GM19324 (cell line): ENCODE data around the gene NSF.
"Not testable (repeated sequence)": the region's sequence is repeated elsewhere in the genome, so short reads cannot be mapped to it uniquely, and the experiment has no call there.

Source experiments
- ATAC-seq: cut with Tn5 transposase; IDR thresholded peaks from one replicate; pipeline ENCODE4 v1.9.1; 2021; ENCODE audit warnings: mild to moderate bottlenecking, moderate library complexity; ENCODE audit not compliant: unreplicated experiment, low FRiP score

The NSF gene

GRCh38 chr17:46696522-46696921, 106.1 kb downstream of the NSF start:
- not testable (repeated sequence) for ATAC-seq

GRCh38 chr17:46699014-46699413, 108.5 kb downstream of the NSF start:
- not testable (repeated sequence) for ATAC-seq

- no peak for ATAC-seq
These were observed 127.5 kb downstream of the NSF start for GRCh38 chr17:46717999-46718398.

DNA sequence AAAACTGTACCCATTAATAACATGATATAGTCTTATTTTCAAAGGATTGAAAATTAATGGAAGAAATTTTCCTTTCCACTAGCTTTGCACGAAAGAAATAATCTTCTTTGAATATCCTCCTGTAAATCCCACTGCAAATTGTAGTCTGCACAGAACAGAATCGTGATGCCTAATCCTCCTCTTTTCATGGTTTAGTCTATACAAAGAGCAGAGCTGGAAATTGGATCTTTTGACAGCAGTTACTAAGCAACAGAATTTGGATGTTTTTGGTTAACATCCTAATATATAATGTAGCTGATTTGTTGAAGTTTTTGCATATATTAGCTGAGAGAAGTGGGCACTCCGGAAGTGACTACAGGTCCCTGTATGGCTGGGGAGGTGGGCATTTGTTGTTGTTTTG, 129.4 kb downstream of the NSF start:
- ATAC-seq = no peak

- ATAC-seq = no peak
These were observed 129.9 kb downstream of the NSF start for GRCh38 chr17:46720408-46720807.

GRCh38 chr17:46722662-46723285, 132.3 kb downstream of the NSF start:
- no peak for ATAC-seq

- no peak for ATAC-seq
These were observed 135.7 kb downstream of the NSF start for GRCh38 chr17:46726206-46726605.

- ATAC-seq = no peak
These were observed 137.3 kb downstream of the NSF start for GRCh38 chr17:46727572-46728348.

DNA sequence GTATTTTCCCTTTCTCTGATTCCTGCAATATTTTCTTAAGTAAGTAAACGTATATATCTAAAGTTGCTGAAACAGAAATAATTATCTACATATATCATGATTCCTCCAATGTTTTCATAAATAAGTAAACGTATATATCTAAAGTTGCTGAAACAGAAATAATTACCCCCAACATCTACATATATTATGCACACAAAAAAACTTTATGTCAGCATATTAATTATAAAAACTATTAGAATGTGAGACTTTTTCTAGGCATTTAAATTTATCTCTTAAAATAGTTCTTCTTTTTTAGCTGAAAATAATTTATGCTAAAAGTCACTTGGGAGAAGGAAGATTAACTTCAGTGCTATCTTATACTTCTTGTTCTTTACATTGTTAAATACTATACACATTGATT, 139.6 kb downstream of the NSF start:
- ATAC-seq = no peak

GRCh38 chr17:46730679-46731078, 140.2 kb downstream of the NSF start:
- ATAC-seq = no peak

DNA sequence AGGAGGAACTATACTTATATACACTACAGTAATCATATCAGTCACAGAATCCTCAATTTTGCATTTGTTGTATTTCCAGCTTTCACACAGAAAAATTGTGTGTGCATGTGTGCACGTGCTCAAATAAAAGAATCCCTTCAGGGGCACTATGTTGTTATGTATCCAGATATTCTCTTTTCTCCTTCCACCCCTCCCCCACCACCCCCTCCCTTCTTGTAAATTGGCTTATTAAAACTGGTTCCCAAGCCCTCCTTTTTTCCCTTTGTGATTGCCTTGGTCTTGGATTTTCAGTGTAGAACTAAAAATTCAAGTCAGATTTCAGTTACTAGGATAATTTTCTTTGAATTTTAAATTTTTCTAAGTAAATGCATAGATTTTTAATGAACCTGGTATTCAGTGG, 141.7 kb downstream of the NSF start:
- ATAC-seq = no peak

DNA sequence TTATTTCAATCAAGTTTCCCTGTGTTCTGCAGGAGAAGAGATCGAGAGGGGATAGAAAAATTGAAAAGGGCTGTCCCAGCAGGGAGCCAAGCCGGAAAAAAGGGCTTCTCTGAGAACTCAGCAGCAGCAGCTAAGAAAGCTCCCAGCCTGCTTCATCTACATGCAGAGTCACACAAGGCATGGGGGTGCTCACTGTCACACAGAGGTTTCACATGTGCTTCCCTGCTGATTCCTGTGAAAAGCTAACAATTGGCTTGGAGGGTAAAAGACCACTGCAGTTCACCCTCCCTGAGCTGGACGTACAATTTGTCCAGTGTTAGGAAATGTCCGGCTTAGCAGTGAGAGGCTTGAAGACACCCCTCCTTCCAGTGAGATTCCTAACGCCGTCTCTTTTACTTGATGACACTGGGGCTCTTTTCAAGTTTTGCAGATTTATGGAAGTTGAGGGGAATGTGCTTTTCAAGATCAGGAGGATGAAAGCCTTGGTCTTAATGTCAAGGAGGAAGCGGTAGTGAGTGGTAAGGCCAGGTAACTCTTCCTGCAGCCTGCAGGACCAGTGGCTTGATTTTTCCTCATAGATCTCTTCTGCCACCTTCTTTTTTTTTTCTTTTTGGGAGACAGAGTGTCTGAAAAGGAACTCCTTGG, 142.4 kb downstream of the NSF start:
- ATAC-seq = no peak

DNA sequence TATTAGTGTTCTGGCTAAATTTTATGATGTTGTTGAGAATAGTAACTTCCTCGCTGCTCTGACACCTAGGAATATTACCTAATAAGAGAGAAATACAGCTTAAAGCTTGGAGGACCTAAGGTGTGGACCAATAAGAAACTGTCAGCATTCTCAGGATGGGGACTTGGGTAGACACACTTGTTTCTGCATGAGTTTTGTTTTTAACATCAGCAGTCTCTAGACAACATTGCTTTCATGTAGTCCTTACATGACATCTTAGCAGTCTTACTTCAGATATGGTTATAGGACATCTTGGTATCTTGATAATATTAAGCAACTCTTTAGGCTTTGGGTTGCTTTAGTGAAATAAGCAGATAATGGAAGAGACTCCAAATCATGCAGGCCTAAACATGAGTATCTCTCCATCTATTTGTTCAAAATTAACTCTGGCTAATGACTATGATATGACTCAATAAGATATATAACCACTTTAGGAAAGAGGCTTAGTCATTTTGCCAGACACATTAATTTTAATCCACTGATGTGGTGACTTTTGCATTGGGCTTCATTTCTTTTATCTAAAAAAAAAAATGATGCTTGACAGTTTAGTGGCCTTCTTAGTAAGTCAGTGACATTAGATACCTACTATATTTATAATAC, 143.5 kb downstream of the NSF start:
- no peak for ATAC-seq

GRCh38 chr17:46736100-46736499, 145.6 kb downstream of the NSF start:
- no peak for ATAC-seq

DNA sequence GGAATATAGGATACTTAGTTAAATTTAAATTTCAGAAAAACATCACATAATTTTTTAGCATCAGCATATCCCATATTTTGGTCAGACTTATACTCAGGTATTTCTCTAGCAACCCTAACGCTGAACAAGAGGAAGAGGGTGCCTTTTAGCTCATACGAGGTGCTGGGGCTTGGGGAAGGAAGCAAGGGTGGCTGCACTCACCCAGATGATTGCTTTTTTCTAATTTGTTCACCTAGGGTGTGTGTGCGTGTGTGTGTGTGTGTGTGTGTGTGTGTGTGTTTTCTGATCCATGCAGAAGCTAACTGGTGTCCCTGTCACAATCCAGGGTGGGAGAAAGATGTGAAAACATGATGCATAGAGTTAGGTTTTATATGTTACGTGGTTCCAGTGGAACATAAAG, 146.9 kb downstream of the NSF start:
- no peak for ATAC-seq

DNA sequence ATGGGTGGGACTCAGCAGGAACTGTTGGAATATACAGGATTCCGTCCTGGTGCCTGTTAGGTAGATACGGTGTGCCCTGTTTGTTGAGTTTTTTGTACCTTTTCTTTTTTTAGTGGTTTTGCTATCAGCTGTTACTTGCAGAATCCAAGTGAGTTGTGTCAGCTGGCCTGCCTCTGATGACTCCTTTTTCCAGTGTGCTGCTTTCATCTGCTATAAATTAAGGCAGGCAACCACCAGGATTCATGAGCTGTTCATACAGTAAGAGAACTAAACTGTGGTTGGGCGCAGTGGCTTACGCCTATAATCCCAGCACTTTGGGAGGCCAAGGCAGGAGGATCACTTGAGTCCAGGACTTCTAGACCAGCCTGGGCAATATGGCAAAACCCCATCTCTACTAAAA, 148.1 kb downstream of the NSF start:
- no peak for ATAC-seq

DNA sequence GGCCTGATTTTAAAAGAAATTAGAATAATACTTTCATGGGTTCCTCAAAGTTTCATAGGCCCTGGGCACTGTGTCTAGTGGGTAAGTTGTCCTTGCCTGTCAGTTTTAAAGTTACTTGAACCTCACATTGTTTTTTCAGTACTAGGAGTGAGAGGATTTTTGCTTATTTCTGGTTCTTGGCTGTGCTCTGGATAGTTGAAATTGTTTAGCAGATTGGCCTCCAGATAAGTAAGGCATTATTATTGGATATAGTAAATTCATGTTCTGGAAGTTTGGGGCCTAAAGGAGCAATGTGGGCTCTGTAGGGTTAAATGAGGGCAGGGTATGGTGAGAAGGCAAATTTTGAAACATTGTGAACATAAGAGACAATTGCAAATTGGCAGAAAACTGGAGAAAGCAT, 149.5 kb downstream of the NSF start:
- ATAC-seq = no peak

GRCh38 chr17:46741122-46741730, 150.8 kb downstream of the NSF start:
- ATAC-seq = no peak

GRCh38 chr17:46742565-46743270, 152.2 kb downstream of the NSF start:
- no peak for ATAC-seq

GRCh38 chr17:46744441-46744840, 154.0 kb downstream of the NSF start:
- ATAC-seq = no peak
